HL-60 (cell line): ENCODE data around the gene GFOD1.

ENCODE experiments used
- DNase-seq, 2 experiments: peaks; one replicate each; pipeline ENCODE4 v3.0.0-alpha.2; 2010 to 2020; ENCODE audit warnings: low read depth in 1 of 2, low spot score in 1 of 2
- H3K27ac ChIP-seq: fragments of 250-450 bp; sonication (Bioruptor Pico); replicated peaks from 2 replicates; pipeline ENCODE4 v1.5.1; 2020; ENCODE audit warnings: mild to moderate bottlenecking, moderate library complexity
- H3K27me3 ChIP-seq: fragments of 250-450 bp; sonication (Bioruptor Pico); 2 replicates; pipeline ENCODE4 v1.5.1; 2021; ENCODE audit warnings: mild to moderate bottlenecking, moderate library complexity; ENCODE audit not compliant: insufficient read depth, poor library complexity, severe bottlenecking
- H3K4me3 ChIP-seq: replicated peaks from 2 replicates; pipeline ENCODE4 v1.5.1; 2011; ENCODE audit warnings: mild to moderate bottlenecking, control low read depth, low read length; ENCODE audit not compliant: insufficient read depth
- CTCF ChIP-seq: IDR thresholded peaks from one replicate; pipeline ENCODE4 v1.5.1; 2011; ENCODE audit warnings: low read length, control low read depth, inconsistent platforms; ENCODE audit not compliant: insufficient read depth
- GABPA ChIP-seq: IDR thresholded peaks from 2 replicates; pipeline ENCODE4 v1.6.1; 2012; ENCODE audit warnings: low read depth
- POLR2AphosphoS5 ChIP-seq: IDR thresholded peaks from 2 replicates; pipeline ENCODE4 v1.6.1; 2012; ENCODE audit warnings: low read depth
- REST ChIP-seq: IDR thresholded peaks from 2 replicates; pipeline ENCODE4 v1.6.1; 2012; ENCODE audit warnings: low read depth; ENCODE audit not compliant: insufficient replicate concordance
- SPI1 ChIP-seq: IDR thresholded peaks from 2 replicates; pipeline ENCODE4 v1.6.1; 2012; ENCODE audit warnings: low read depth, mild to moderate bottlenecking, borderline replicate concordance

Gene GFOD1

GRCh38 chr6:13407368-13407708 is 80.1 kb downstream of the GFOD1 start:
- TF ChIP-seq SPI1 (no peak), REST (no peak), CTCF (no peak), POLR2AphosphoS5 (no peak), GABPA (no peak)
- no peak for DNase-seq
- H3K4me3 ChIP-seq = no peak overlapping the region
- H3K27me3 ChIP-seq = no peaks in the 10 kb centered on the region
- H3K27ac ChIP-seq = peak overlapping the region; percentile 88

- peak in 1 of 2 experiments; percentile 72 for DNase-seq
Observed at GRCh38 chr6:13406781-13407180, 80.6 kb downstream of the GFOD1 start.

GRCh38 chr6:13405961-13406477 is 81.4 kb downstream of the GFOD1 start:
- no peak for DNase-seq
- no peak overlapping the region for H3K4me3 ChIP-seq
- H3K27ac ChIP-seq = peak overlapping the region; percentile 88
- H3K27me3 ChIP-seq = no peaks in the 10 kb centered on the region
- TF ChIP-seq REST (no peak), CTCF (no peak), SPI1 (no peak)

More at GRCh38 chr6:13406781-13407180, 80.6 kb downstream of the GFOD1 start:
- H3K4me3 ChIP-seq = no peak overlapping the region
- TF ChIP-seq REST = no peak
- no peak for TF ChIP-seq POLR2AphosphoS5
- TF ChIP-seq GABPA = no peak
- TF ChIP-seq SPI1 = peak; percentile 73; the same call in 1 of the 2 replicates
- no peaks in the 10 kb centered on the region for H3K27me3 ChIP-seq
- peak overlapping the region; percentile 88 for H3K27ac ChIP-seq
